Stimulated activated CD4-positive, alpha-beta T cell treated with anti-CD3 and anti-CD28 coated beads, Interleukin-1b, Interleukin-23, amount 100 ng/mL, for 24 hours (primary cell): ENCODE measurements around the gene SFR1.
"Not testable (repeated sequence)": the region's sequence is repeated elsewhere in the genome, so short reads cannot be mapped to it uniquely, and the experiment has no call there.

ENCODE experiments used
- DNase-seq, 4 experiments: peaks; one replicate each; pipeline ENCODE4 v3.0.0-alpha.2; 2020; ENCODE audit warnings: low read depth in 4 of 4, low spot score in 1 of 4

The SFR1 gene

DNA sequence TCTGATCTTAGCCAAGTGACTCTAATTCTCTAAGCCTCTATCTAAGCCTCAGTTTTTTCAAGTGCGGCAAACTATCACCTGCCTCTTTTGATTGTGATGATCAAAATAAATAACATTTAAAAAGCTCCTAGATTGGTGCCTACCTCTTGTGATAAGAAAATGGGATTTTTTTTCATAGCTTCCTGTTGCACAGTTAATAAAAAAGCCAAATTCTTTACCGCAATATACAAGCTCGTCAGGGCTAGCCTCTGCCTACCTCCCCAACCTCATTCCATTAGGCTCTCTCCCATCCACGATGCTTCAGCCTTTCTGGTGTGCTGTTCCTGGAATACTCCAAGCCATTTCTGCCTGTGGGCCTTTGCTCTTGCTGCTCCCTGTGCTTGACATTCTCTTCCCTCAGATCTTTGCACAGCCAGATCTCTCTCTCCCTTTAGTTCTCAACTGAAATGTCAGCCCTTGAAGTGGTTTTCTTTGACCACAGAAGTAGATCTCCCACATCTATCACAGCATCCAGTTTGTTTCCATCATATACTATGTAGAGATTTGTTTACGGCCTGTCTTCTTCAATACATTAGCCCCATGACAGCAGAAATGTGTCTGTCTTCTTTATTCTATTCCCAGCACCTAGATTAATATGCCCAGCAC is 48.8 kb downstream of the SFR1 start:
- no peak for DNase-seq

DNA sequence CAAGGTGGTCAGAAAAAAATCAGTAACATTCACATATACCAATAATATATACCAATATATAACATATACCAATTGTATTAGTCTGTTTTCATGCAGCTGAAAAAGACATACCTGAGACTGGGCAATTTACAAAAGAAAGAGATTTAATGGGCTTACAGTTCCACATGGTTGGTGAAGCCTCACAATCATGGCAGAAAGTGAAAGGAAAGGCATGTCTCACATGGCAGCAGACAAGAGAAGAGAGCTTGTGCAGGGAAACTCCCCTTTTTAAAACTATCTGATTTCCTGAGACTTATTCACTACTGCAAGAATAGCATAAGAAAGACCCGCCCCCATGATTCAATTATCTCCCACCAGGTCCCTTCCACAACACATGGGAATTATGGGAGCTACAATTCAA is 52.2 kb downstream of the SFR1 start:
- DNase-seq = not testable (repeated sequence)
